Glutamatergic neuron (in vitro differentiated cells): ENCODE data around the gene PPP1R37. TPM values are rescaled to one million over a fixed set of nuclear protein-coding genes. Genes with fewer than 3 reads are reported as not detected.

Source experiments
- DNase-seq: peaks from one replicate; pipeline ENCODE4 v3.0.0; 2022
- H3K27ac Mint-ChIP-seq: one replicate; pipeline ENCODE4 v1.8.0; 2020; ENCODE audit warnings: mild to moderate bottlenecking, mixed read lengths, inconsistent platforms; ENCODE audit not compliant: unreplicated experiment
- H3K27me3 Mint-ChIP-seq: one replicate; pipeline ENCODE4 v1.8.0; 2020; ENCODE audit warnings: mild to moderate bottlenecking, moderate library complexity, mixed read lengths, inconsistent platforms; ENCODE audit not compliant: unreplicated experiment
- H3K36me3 Mint-ChIP-seq: one replicate; pipeline ENCODE4 v1.8.0; 2020; ENCODE audit warnings: mild to moderate bottlenecking, mixed read lengths, inconsistent platforms; ENCODE audit not compliant: unreplicated experiment
- H3K4me1 Mint-ChIP-seq: one replicate; pipeline ENCODE4 v1.8.0; 2020; ENCODE audit warnings: mild to moderate bottlenecking, low read depth, mixed read lengths, inconsistent platforms; ENCODE audit not compliant: unreplicated experiment
- H3K4me3 Mint-ChIP-seq: one replicate; pipeline ENCODE4 v1.8.0; 2020; ENCODE audit warnings: mild to moderate bottlenecking, mixed read lengths, inconsistent platforms; ENCODE audit not compliant: unreplicated experiment
- H3K9me3 Mint-ChIP-seq: one replicate; pipeline ENCODE4 v1.8.0; 2020; ENCODE audit warnings: mild to moderate bottlenecking, moderate library complexity, mixed read lengths, inconsistent platforms; ENCODE audit not compliant: unreplicated experiment
- total RNA-seq: library from RNA; stranded (reverse); fragmentation: NEBNext Ultra II Directional; extraction: Animal tissue kit (Norgen Biotek cat#: 25700); gene quantifications from one replicate; pipeline ENCODE4 v1.2.1, GENCODE V29; 2021; ENCODE audit not compliant: unreplicated experiment
- TF ChIP-seq, protein P1 (sequence below): fragments of 200-600 bp; sonication (generic); IDR thresholded peaks from one replicate; pipeline ENCODE4 v1.5.0; 2021; ENCODE audit not compliant: partially characterized antibody, unreplicated experiment

Gene PPP1R37
- total RNA-seq, 1 donor from 2014 or later, result 49.5 TPM

DNA sequence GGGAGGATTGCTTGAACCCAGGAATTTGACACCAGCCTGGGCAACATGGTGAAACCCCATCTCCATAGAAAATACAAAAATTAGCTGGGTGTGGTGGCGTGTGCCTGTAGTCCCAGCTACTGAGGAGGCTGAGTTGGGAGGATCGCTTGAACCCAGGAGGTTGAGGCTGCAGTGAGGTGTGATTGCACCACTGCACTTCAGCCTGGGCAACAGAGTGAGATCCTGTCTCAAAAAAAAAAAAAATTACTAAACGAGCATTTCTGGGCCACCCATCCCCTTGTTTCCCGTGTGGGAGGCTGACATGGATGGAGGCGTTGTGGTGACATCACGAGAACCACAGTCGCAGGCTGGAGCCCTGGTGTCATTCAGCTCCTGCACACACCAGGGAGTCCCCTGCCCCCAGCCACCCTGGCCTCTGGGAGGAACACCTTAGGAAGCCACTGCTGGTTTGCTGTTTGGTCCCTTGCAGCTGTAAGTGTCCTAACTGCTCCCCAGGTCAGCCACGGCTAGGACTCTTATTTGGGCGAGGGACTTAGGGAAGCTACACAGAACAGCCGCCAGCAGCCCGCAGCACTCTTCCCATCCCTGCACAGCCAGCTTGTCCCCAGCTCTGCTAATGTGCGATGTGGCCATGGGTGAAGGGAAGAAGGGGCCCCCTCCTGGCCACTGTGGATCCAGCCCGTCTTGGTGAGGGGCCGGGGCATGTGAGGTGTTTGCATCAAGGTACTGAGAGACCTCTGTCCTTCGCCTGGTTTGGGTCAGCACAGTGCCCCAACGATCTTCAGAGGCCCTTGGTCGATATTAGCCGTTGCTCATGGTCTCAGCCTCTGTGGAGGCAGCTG is 55.1 kb downstream of the PPP1R37 start:
- H3K27ac Mint-ChIP-seq, result no peak overlapping the region
- H3K36me3 Mint-ChIP-seq, result no peaks in the 10 kb centered on the region
- H3K27me3 Mint-ChIP-seq, result peaks cover 6% of the 10 kb centered on the region
- peaks cover under 1% of the 10 kb centered on the region for H3K4me1 Mint-ChIP-seq
- no peak for DNase-seq
- H3K9me3 Mint-ChIP-seq, result peaks cover 12% of the 10 kb centered on the region
- TF ChIP-seq, protein P1, sequence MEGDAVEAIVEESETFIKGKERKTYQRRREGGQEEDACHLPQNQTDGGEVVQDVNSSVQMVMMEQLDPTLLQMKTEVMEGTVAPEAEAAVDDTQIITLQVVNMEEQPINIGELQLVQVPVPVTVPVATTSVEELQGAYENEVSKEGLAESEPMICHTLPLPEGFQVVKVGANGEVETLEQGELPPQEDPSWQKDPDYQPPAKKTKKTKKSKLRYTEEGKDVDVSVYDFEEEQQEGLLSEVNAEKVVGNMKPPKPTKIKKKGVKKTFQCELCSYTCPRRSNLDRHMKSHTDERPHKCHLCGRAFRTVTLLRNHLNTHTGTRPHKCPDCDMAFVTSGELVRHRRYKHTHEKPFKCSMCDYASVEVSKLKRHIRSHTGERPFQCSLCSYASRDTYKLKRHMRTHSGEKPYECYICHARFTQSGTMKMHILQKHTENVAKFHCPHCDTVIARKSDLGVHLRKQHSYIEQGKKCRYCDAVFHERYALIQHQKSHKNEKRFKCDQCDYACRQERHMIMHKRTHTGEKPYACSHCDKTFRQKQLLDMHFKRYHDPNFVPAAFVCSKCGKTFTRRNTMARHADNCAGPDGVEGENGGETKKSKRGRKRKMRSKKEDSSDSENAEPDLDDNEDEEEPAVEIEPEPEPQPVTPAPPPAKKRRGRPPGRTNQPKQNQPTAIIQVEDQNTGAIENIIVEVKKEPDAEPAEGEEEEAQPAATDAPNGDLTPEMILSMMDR, result no peak
- no peak overlapping the region for H3K4me3 Mint-ChIP-seq

DNA sequence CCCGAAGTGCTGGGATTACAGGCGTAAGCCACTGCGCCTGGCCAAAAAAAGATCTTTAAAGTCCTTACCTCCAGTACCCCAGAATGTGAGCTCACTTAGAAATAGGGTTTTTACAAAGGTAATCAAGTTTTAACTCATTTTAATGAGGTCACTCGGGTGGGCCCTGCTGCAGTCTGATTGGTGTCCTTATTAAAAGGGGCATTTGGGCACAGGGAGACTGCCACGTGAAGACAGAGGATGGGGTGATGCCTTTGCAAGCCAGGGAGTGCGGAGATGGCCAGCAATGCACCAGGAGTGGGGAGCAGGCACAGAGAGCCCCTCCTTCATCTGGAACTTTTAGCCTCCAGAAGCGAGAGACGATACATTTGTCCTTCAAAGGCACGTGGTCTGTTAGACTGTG is 56.1 kb downstream of the PPP1R37 start:
- peaks cover 3% of the 10 kb centered on the region for H3K4me1 Mint-ChIP-seq
- TF ChIP-seq, protein P1, result no peak
- peaks cover 15% of the 10 kb centered on the region for H3K9me3 Mint-ChIP-seq
- H3K27ac Mint-ChIP-seq, result no peak overlapping the region
- peaks cover 10% of the 10 kb centered on the region for H3K27me3 Mint-ChIP-seq
- peak overlapping the region; percentile 61 for H3K4me3 Mint-ChIP-seq
- no peaks in the 10 kb centered on the region for H3K36me3 Mint-ChIP-seq
- no peak for DNase-seq

DNA sequence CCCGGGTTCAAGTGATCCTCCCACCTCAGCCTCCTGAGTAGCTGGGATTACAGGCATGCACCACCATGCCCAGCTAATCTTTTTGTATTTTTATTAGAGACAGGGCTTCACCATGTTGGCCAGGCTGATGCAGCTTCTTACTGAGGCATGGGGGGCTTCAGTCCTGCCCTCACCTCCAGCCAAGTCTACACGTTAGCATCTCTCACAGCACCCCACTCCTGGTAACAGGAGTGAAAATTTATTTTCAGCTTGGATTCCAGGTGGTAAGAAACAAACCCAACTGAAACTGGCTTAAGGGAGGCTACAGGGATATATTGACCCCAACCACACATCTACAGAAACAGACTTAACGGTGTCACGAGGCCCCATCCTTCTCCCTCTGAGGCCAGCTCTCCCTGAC is 57.2 kb downstream of the PPP1R37 start:
- no peak for DNase-seq
- H3K27me3 Mint-ChIP-seq, result peaks cover 13% of the 10 kb centered on the region
- no peaks in the 10 kb centered on the region for H3K36me3 Mint-ChIP-seq
- no peak overlapping the region for H3K4me3 Mint-ChIP-seq
- no peak overlapping the region for H3K27ac Mint-ChIP-seq
- peaks cover 6% of the 10 kb centered on the region for H3K4me1 Mint-ChIP-seq
- peaks cover 16% of the 10 kb centered on the region for H3K9me3 Mint-ChIP-seq
- TF ChIP-seq, protein P1, result no peak

DNA sequence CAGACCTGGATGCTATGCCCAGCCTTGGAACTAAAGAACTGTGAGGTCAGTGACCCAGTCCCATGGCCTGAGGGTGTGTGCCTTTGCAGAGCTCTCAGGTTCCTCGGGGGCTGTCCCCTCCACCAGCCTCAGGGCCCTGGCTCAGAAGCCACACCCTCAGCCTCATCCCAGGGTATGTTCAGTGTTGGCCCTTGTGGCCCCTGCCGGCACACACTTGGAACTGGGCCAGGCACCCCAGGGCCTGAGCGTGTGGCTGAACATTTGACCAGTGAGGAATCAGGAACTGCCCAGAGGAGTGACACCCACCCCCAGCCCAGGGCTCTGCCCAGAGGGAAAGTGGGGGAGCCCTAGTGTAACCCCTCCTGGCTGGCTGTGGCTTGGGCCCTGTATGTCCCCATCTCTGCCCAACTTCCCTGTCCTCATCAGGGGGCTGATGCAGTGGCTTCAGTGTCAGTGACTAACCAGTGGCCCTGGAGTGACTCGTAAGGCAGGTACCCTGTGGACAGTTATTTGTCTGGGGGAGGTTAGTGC is 57.8 kb downstream of the PPP1R37 start:
- H3K27me3 Mint-ChIP-seq, result peaks cover 13% of the 10 kb centered on the region
- H3K9me3 Mint-ChIP-seq, result peaks cover 18% of the 10 kb centered on the region
- DNase-seq, result no peak
- no peak overlapping the region for H3K27ac Mint-ChIP-seq
- TF ChIP-seq, protein P1, result no peak
- no peak overlapping the region for H3K4me3 Mint-ChIP-seq
- H3K4me1 Mint-ChIP-seq, result peaks cover 8% of the 10 kb centered on the region
- no peaks in the 10 kb centered on the region for H3K36me3 Mint-ChIP-seq

DNA sequence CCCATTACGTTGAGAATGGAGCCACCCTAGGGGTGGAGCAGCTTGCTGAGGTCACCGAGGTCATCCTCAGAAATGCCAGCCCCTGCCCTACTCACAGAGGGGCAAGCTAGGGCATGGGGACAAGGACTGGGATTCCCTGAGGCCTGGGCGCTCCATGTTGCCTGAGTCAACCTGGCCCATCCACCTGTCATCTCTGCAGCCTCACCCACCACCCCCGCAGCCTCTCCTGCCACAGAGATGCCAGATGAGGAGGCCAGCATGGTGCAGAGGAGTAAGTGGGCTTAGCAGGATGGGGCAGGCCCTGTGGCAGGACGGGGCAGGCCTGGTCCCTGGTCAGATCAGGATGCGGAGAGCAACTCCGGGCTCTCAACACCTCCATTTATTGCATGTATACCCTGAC is 58.3 kb downstream of the PPP1R37 start:
- DNase-seq, result no peak
- H3K27ac Mint-ChIP-seq, result no peak overlapping the region
- peaks cover 8% of the 10 kb centered on the region for H3K4me1 Mint-ChIP-seq
- no peak overlapping the region for H3K4me3 Mint-ChIP-seq
- H3K9me3 Mint-ChIP-seq, result peaks cover 18% of the 10 kb centered on the region
- peaks cover 13% of the 10 kb centered on the region for H3K27me3 Mint-ChIP-seq
- H3K36me3 Mint-ChIP-seq, result no peaks in the 10 kb centered on the region
- TF ChIP-seq, protein P1, result no peak
